HCT116 (cell line): ENCODE results near the gene SYNPO. TPM values are rescaled to one million over a fixed set of nuclear protein-coding genes. Genes with fewer than 3 reads are reported as not detected.

Experiments used
- ATAC-seq: fragments of 200-7000 bp; cut with Tn5 transposase; 2 replicates; pipeline ENCODE4 v1.9.1; 2020; ENCODE audit warnings: mild to moderate bottlenecking, moderate library complexity
- BruUV-seq: library from RNA; stranded (reverse); fragments of 400-500 nt; replicated peaks from 2 replicates; lab custom pipeline; 2021; lab: Mats Ljungman, UMichigan
- CTCF ChIA-PET: fragments of 300-600 bp; sonication (Branson Sonifier 250); formaldehyde crosslinking; loops from one replicate; lab custom pipeline; 2021; ENCODE audit warnings: antibody characterized with exemption; lab: Charles Lee
- POLR2A ChIA-PET: fragments of 300-600, 350-600 bp; sonication (Branson Sonifier 250); formaldehyde crosslinking; loops from one replicate; lab custom pipeline; 2021; ENCODE audit warnings: antibody characterized with exemption; lab: Charles Lee
- RAD21 ChIA-PET, 2 experiments: fragments of 300-600 bp; sonication (Branson Sonifier 250); formaldehyde crosslinking; loops; one replicate each; lab custom pipeline; 2023; ENCODE audit warnings: low total read pairs in 2 of 2; ENCODE audit not compliant: uncharacterized antibody in 2 of 2, unreplicated experiment in 2 of 2, low non-redundant PET in 1 of 2; lab: Charles Lee
- DNase-seq: peaks from one replicate; pipeline ENCODE4 v3.0.0-alpha.2; 2010; ENCODE audit warnings: low read depth, low spot score
- H2AFZ ChIP-seq: fragments of 200-600 bp; shearing (Covaris generic), sonication (generic); 2 replicates; pipeline ENCODE4 v1.6.1; 2017; ENCODE audit warnings: low read depth, mixed run types, mixed read lengths, antibody characterized with exemption, low read length; ENCODE audit not compliant: poor library complexity, severe bottlenecking
- H3K27ac ChIP-seq: 2 replicates; pipeline ENCODE4 v1.5.1; 2012; ENCODE audit warnings: low read depth, low read length
- H3K27me3 ChIP-seq: fragments of 200-600 bp; sonication (generic); 2 replicates; pipeline ENCODE4 v1.6.1; 2016; ENCODE audit warnings: mixed run types, low read length, mixed read lengths; ENCODE audit not compliant: insufficient read depth
- H3K36me3 ChIP-seq, 2 experiments: fragments of 200-500 bp in 1 of 2; fragments of 200-600 bp in 1 of 2; sonication (Bioruptor generic) in 1 of 2; sonication (generic) in 1 of 2; 2 replicates each; pipeline versions ENCODE4 v1.5.1 to v1.6.1; 2014 to 2016; ENCODE audit warnings: low read length in 2 of 2, inconsistent platforms in 1 of 2, mixed read lengths in 1 of 2, mixed run types in 1 of 2; ENCODE audit not compliant: insufficient read depth in 2 of 2, control insufficient read depth in 1 of 2
- H3K4me1 ChIP-seq, 2 experiments: fragments of 200-600 bp in 1 of 2; sonication (generic) in 1 of 2; 2 replicates each; pipeline versions ENCODE4 v1.5.1 to v1.6.1; 2012 to 2017; ENCODE audit warnings: low read length in 2 of 2, inconsistent platforms in 1 of 2, mild to moderate bottlenecking in 1 of 2, mixed read lengths in 1 of 2, mixed run types in 1 of 2, moderate library complexity in 1 of 2; ENCODE audit not compliant: insufficient read depth in 2 of 2, control insufficient read depth in 1 of 2
- H3K4me2 ChIP-seq: fragments of 200-600 bp; sonication (generic); 2 replicates; pipeline ENCODE4 v1.6.1; 2017; ENCODE audit warnings: mixed run types, low read length, mixed read lengths
- H3K4me3 ChIP-seq, 2 experiments: fragments of 200-600 bp in 1 of 2; sonication (generic) in 1 of 2; replicated peaks in 1 of 2; 2 replicates each; pipeline ENCODE4 v1.5.1; 2011 to 2016; ENCODE audit warnings: low read length in 2 of 2, control low read depth in 1 of 2, low read depth in 1 of 2, mild to moderate bottlenecking in 1 of 2, mixed read lengths in 1 of 2, mixed run types in 1 of 2
- H3K79me2 ChIP-seq: fragments of 200-600 bp; sonication (generic); 2 replicates; pipeline ENCODE4 v1.6.1; 2017; ENCODE audit warnings: mild to moderate bottlenecking, mixed run types, low read length, moderate library complexity, mixed read lengths; ENCODE audit not compliant: insufficient read depth
- H3K9ac ChIP-seq: fragments of 200-600 bp; sonication (generic); 2 replicates; pipeline ENCODE4 v1.6.1; 2016; ENCODE audit warnings: low read length, mixed read lengths
- H3K9me2 ChIP-seq: fragments of 200-600 bp; sonication (generic), shearing (Covaris generic); 2 replicates; pipeline ENCODE4 v1.6.1; 2017; ENCODE audit warnings: mixed run types, mild to moderate bottlenecking, moderate library complexity; ENCODE audit not compliant: insufficient read depth
- H3K9me3 ChIP-seq, 2 experiments: fragments of 200-500 bp in 1 of 2; fragments of 200-600 bp in 1 of 2; sonication (Bioruptor generic) in 1 of 2; sonication (generic) in 1 of 2; 2 replicates each; pipeline ENCODE4 v1.6.1; 2014 to 2017; ENCODE audit warnings: low read length in 2 of 2, mixed read lengths in 2 of 2, inconsistent platforms in 1 of 2, low read depth in 1 of 2, mild to moderate bottlenecking in 1 of 2, mixed run types in 1 of 2, moderate library complexity in 1 of 2; ENCODE audit not compliant: control insufficient read depth in 1 of 2, insufficient read depth in 1 of 2
- H4K20me1 ChIP-seq: fragments of 200-600 bp; sonication (generic), shearing (Covaris generic); 2 replicates; pipeline ENCODE4 v1.6.1; 2017; ENCODE audit warnings: mixed run types, mild to moderate bottlenecking, moderate library complexity; ENCODE audit not compliant: insufficient read depth
- EZH2 ChIP-seq: fragments of 200-600 bp; sonication (generic); IDR thresholded peaks from 2 replicates; pipeline ENCODE4 v1.6.1; 2017; ENCODE audit warnings: antibody characterized with exemption, mixed run types
- EZH2phosphoT487 ChIP-seq: fragments of 200-600 bp; IDR thresholded peaks from 2 replicates; pipeline ENCODE4 v1.6.1; 2018; ENCODE audit warnings: antibody characterized with exemption, borderline replicate concordance
- POLR2A ChIP-seq: IDR thresholded peaks from 2 replicates; pipeline ENCODE4 v1.7.0; 2011; ENCODE audit warnings: borderline replicate concordance; ENCODE audit not compliant: insufficient read depth, insufficient read length; ENCODE audit errors: extremely low read depth
- POLR2AphosphoS5 ChIP-seq: IDR thresholded peaks from 2 replicates; pipeline ENCODE4 v1.6.1; 2011; ENCODE audit warnings: mild to moderate bottlenecking, low read depth, low read length, moderate library complexity
- SIN3A ChIP-seq: IDR thresholded peaks from 2 replicates; pipeline ENCODE4 v1.6.1; 2012; ENCODE audit warnings: low read depth
- SP1 ChIP-seq: IDR thresholded peaks from 2 replicates; pipeline ENCODE4 v1.6.1; 2012; ENCODE audit warnings: low read depth
- ZFX ChIP-seq: fragments of 450-650 bp; IDR thresholded peaks from 2 replicates; pipeline ENCODE4 v1.6.1; 2017
- intact Hi-C: fragments of 100-400 bp; cut with micrococcal nuclease; formaldehyde crosslinking; loops from 2 replicates; pipeline ENCODE4 v1.10.0; 2022
- total RNA-seq: library from RNA; stranded (reverse); gene quantifications from one replicate; pipeline ENCODE4 v1.2.1, GENCODE V29; 2021; ENCODE audit not compliant: unreplicated experiment
- TF ChIP-seq, protein P1 (sequence below), 3 experiments: fragments of 200-600 bp in 1 of 3; sonication (generic) in 1 of 3; IDR thresholded peaks in 2 of 3; conservative IDR thresholded peaks in 1 of 3; 2 replicates each; pipeline ENCODE4 v1.5.1; 2012 to 2017; ENCODE audit warnings: low read depth in 2 of 3, low read length in 2 of 3, antibody characterized with exemption in 1 of 3, borderline replicate concordance in 1 of 3, control low read depth in 1 of 3, mild to moderate bottlenecking in 1 of 3, mixed read lengths in 1 of 3, mixed run types in 1 of 3, moderate library complexity in 1 of 3; ENCODE audit not compliant: insufficient read depth in 1 of 3
- TF ChIP-seq, protein P2 (sequence below): IDR thresholded peaks from 2 replicates; pipeline ENCODE4 v1.6.1; 2012

The SYNPO gene
- total RNA-seq, 1 experiment from 2014 or later, result 8.2 TPM

DNA sequence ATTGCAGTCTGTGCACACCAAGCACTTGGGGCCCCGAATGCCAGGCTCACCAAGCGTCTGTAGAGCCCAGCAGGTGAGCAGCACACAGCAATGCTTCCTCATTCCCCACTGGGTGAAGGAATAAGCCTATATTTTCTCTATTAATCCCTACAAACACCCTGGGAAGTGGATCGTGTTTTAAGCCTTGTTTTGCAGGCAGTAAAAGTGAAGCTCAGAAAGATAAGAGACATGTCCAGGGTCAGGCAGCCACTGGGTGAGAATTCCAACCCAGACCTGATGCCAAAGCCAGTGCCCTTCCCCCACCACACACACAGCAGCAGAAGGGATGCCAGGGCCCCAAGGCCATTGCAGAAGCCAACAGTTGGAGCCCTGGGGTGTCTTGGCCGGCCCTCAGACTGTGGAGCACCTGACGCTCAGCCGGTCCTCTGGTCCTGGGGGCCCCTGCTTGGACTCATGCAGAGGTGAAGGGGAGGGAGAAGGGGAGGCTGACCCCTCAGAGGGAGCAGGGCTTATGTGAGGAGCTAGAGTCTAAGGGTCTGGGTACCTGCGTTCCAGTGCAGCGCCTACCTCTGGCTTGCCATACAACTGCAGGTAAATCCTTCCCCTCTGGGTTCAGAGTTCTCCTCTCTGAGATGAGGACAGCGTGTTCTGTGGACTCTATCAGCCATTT lies 26.3 kb upstream of the SYNPO start:
- no peak overlapping the region for H3K4me3 ChIP-seq
- H3K36me3 ChIP-seq, result no peaks in the 10 kb centered on the region
- no peak overlapping the region for H3K27ac ChIP-seq
- H2AFZ ChIP-seq, result no peak overlapping the region
- ChIA-PET CTCF (interaction anchor here (0.6 kb wide), 1 partner anchor 16 kb away, joined by 5 read pairs; no protein-coding TSS in a partner anchor), POLR2A (no interaction called here), RAD21 (no interaction called here)
- peaks cover 29 to 36% of the 10 kb centered on the region in 2 experiments for H3K4me1 ChIP-seq
- no peaks in the 10 kb centered on the region for H3K79me2 ChIP-seq
- H3K9ac ChIP-seq, result no peak overlapping the region
- no peaks in the 10 kb centered on the region for H3K27me3 ChIP-seq
- H3K9me2 ChIP-seq, result no peaks in the 10 kb centered on the region
- intact Hi-C loops, result no loop called here
- H3K9me3 ChIP-seq, result no peaks in the 10 kb centered on the region
- 0 out of 2 replicates have a peak overlapping the region, but pooled peaks have one; percentile 53 for H3K4me2 ChIP-seq
- TF ChIP-seq ZFX, result no peak
- no peak for TF ChIP-seq EZH2
- TF ChIP-seq, protein P1, sequence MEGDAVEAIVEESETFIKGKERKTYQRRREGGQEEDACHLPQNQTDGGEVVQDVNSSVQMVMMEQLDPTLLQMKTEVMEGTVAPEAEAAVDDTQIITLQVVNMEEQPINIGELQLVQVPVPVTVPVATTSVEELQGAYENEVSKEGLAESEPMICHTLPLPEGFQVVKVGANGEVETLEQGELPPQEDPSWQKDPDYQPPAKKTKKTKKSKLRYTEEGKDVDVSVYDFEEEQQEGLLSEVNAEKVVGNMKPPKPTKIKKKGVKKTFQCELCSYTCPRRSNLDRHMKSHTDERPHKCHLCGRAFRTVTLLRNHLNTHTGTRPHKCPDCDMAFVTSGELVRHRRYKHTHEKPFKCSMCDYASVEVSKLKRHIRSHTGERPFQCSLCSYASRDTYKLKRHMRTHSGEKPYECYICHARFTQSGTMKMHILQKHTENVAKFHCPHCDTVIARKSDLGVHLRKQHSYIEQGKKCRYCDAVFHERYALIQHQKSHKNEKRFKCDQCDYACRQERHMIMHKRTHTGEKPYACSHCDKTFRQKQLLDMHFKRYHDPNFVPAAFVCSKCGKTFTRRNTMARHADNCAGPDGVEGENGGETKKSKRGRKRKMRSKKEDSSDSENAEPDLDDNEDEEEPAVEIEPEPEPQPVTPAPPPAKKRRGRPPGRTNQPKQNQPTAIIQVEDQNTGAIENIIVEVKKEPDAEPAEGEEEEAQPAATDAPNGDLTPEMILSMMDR (IDR thresholded peaks at IDR 0.05 in 2 of 3, conservative IDR thresholded peaks at IDR 0.05 in 1 of 3; ENCODE audit: borderline replicate concordance in 1 of 3, insufficient read depth in 1 of 3, low read depth in 2 of 3, low read length in 2 of 3), result peak in 2 of 3 experiments; percentile 39 to 60; a peak in 3 of 6 replicates
- no peak for TF ChIP-seq POLR2A
- TF ChIP-seq SIN3A, result no peak
- TF ChIP-seq POLR2AphosphoS5, result no peak
- TF ChIP-seq EZH2phosphoT487, result no peak
- TF ChIP-seq SP1, result no peak
- TF ChIP-seq, protein P2, sequence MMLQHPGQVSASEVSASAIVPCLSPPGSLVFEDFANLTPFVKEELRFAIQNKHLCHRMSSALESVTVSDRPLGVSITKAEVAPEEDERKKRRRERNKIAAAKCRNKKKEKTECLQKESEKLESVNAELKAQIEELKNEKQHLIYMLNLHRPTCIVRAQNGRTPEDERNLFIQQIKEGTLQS, result no peak
- DNase-seq (no peak), ATAC-seq (peak; percentile 50)
- no TSS peak for BruUV-seq
- no peaks in the 10 kb centered on the region for H4K20me1 ChIP-seq
